CD4-positive, alpha-beta T cell treated with Interleukin-4 for 1 hour (primary cell): ENCODE measurements around the gene TIMM10B.

Experiments
- DNase-seq, 2 donors: peaks; one replicate each; pipeline ENCODE4 v3.0.0-alpha.2; 2020 to 2022

TIMM10B gene, protein sequence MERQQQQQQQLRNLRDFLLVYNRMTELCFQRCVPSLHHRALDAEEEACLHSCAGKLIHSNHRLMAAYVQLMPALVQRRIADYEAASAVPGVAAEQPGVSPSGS

DNA sequence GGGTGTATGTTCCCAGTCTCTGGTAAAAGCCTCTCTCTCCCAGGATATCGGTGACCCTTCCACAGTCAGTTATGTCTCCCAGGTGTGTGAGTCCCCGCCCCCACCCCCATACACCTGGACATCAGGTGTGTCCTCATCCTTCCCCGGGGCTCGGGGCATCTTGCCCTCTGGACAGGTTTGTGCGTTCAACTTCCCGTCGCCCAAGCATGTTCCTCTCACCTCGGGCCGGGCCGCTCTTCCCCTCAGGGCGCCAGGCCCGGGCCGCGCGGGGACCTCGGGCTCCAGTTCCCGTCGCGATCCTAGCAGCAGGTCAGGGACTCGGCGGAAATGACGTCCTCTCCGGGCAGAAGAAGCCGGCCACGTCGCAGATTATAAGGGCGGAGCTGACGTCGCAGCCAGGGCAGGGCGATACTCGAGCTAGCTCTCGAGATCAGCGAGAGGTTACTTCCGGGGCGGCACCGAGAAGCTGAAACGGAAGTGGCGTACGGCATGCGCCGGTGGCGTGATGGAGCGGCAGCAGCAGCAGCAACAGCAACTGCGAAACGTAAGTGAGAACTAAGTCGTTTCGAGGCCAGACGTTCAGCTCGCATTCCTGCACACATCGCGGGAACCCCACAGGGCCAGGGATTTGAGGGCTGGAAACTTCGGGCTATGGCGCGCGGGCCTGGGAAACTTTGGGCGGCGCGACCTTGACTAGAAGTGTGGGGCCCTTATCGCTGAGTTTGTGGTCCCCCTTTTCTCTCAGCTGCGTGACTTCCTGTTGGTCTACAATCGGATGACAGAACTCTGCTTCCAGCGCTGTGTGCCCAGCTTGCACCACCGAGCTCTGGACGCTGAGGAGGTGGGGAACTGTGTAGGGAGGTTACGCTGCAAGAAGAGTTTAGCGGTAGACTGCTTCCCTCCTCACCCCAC lies at the start of gene TIMM10B, which contains the start of gene ARFIP2:
TIMM10B (plus strand) TSS at position 490 of the 912 bp plus-strand sequence; CDS start at position 506, 16 bp downstream.
ARFIP2 (minus strand) TSS at position 320 of the 912 bp plus-strand sequence. CDS start 910 bp downstream, outside the sequence.
- peak; percentile 96 to 98 for DNase-seq

DNA sequence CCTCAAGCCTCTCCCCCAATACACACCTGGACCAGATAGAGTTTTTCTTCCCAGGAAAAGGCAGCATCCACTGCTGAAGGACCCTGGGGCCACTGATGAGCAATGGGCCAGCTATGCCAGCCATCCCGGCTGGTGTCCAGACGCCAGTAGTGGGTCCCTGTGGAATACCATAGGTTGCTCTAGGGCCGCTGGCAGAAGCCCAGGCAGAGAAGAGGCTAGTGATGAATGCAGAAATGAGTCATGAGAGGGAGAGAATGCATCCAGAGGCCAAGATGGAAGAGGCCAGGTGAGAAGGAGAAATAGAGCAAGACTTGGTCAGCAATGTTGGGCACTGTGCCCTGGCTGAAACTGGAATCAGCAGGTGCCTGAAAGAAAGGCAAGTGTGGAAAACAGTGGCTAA lies 49.4 kb upstream of the TIMM10B start:
- no peak for DNase-seq

DNA sequence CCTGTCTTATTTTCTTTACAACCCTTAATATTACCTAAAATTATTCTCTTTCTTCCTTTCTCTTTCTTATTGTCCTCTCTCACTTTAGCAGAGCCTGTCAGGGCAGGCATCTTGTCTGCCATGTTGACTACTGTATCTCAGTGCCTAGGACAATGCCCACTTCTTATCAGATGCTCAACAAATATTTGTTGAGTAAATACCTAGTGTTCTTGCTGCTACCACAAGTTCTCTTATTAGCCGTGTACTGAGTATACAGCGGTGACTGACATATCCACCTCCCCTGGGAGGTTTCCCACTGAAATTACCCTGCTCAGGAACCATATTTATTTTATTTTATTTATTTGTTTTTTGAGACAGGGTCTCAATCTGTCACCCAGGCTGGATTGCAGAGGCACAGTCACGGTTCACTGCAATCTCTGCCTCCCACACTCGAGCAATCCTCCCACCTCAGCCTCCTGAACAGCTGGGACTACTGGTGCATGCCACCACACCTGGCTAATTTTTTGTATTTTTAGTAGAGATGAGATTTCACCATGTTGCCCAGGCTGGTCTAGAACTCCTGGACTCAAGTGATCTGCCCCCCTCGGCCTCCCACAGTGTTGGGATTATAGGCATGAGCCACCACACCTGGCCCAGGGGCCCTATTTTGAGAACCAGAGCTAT lies 47.2 kb upstream of the TIMM10B start:
- DNase-seq = no peak

DNA sequence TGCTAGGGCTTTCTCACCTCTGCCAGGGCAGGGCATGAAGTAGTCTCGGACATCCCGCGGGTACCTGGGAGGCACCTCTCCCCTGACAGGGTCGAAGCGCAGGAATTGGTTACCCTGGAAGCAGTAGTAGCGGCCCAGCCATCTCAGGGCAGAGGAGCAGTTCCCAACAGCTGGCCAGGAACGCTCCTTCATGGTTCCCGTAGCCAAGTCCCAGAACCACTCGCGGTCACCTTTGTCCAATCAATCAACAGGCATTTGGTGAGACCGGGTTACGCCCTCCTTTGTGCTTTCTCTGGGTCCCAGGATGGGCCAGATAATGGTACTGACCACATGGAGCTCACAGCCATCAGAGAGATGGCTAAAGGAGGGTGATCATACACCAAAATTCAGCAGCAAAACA lies 43.9 kb upstream of the TIMM10B start:
- no peak for DNase-seq

DNA sequence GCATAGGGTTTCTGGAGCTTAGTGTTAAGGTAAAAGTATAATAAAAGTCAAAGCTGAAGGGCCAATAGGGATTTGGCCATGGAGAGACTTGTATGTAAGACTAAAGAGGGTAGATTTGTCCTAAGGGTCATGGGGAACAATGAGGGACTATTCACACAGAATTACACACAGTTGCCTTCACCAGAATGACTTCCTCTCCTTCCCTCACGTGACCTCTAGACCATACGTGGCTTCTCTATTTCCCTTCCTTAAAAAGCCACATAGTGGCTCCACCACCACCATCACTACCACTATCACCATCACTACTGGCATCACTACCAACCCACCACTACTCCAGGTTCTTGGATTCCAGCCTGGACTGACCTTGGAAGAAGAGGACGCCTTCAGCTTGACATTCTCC lies 43.3 kb upstream of the TIMM10B start:
- DNase-seq = peak in 1 of 2 donors; percentile 27

DNA sequence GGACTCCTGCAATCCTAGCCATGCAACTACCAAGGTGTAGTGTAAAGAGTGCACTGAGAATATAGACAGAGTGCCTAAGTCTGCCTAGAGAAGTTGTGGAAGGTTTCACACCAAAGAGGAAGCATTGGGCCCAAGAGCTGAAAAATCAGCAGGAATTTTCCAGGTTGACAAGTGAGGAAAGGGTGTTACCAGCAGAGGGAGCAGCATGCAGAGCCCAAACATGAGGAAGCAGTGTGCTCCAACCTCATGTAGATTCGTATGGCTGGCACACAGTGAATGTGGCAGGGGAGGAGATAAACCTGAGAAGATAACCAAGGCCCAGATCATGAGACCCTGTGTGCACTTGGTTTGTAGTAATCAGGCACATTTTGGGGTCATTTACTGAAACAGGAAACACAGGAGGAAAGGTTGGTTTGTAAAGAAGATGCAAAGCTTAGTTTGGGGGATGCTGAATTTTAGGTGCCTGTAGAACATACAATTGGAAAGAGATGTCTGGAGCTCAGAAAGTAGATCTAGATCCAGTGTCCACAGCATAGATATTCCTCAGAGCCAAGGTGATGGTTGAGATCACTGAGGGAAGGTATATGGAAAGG lies 42.2 kb upstream of the TIMM10B start:
- peak; percentile 45 to 52 for DNase-seq

DNA sequence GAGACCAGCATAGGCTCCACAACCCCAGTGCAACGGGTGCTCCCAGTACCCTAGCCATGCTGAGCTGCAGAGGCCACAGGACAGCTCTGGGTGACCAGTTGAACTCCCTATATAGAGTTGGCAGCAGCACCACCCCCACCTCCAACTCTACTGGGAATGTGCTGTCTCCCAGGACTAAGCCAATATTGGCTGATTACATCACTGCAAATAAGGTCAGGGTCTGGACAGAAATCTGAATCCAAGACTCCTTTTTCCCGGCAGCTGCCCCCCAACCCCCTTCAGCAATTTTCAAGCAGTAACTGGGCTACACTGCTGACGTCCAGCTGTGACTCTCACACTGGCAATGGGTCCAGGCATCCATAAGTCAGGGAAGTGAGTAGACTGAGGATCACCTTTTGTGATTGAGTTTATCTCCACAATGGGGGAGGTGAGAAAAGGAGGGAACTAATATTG lies 40.4 kb upstream of the TIMM10B start, which contains the start of gene HPX:
HPX (minus strand) TSS at position 82 of the 453 bp plus-strand sequence; CDS start at position 58, 24 bp downstream.
- no peak for DNase-seq

DNA sequence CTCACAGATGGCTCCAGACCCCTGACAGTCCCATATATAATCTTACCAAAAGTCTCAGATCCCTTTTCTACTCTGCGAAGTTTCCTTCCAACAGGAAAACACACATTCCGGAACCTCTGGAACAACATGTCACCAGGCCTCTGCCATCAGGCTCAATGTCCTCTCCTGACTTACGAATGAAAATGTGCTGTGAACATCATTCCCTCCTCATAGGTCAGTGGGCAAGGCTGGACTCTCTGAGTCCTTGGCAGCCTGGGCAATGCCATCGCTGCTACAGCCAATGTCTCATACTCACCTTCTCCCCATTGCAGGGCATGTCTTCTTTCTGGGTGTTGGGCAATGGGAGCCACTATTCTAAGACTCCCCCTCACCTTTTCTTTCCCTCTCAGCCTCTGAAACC lies 38.9 kb upstream of the TIMM10B start:
- no peak for DNase-seq

DNA sequence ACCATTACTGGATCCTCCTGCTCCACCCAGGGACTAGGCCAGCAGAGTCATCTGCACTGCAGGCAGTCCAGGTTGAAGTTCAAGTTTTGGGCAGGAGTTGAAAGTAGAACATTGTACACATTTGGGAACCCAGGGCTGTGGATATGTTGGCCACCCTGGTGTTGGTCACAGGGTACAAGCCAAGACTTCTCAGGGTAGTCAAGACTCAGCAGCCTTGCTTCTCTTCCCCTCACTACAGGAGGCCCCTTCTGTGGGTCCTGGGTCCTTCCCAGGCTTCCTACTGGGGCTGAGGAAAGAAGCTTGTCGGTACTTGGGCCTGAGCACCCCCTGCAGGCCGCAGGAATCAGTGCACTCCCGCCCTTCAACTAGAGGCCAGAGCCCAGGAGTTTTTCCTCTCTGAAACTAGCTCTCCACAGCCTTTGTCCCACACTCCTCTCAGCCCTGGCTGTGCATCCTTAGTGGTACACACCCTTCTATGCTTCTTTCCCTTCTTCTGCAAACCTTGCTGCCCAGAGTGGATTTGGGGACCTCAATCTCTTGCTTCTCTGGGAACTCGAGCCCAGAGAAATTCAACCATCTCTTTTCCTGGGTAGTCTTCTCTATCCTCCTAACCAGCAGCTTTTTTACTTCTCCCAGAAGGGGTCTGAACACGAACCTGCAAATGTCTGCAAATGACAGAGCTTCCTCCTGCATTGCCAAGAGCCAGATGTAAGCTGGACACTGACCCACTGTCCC lies 37.9 kb upstream of the TIMM10B start:
- DNase-seq = peak; percentile 60 to 61

DNA sequence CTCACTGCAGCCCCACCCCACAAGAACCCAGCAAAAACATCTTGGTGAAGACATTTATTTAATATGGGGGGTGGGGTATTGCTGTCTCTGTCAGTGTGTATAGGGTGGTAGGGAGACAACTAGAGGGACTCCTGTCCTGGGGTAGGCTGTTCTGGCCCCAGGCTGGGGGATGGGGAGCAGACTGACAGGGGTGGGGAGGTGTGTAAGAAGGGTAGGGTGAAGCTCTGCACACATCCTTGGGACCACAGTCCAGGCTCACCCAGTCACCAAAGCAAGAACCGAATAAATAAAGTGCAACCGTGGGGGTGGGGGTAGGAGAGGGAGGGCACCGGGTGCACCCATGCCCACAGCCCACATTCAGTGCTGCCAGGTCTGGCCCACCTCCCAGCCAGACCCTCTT lies 32.7 kb upstream of the TIMM10B start:
- DNase-seq = no peak

DNA sequence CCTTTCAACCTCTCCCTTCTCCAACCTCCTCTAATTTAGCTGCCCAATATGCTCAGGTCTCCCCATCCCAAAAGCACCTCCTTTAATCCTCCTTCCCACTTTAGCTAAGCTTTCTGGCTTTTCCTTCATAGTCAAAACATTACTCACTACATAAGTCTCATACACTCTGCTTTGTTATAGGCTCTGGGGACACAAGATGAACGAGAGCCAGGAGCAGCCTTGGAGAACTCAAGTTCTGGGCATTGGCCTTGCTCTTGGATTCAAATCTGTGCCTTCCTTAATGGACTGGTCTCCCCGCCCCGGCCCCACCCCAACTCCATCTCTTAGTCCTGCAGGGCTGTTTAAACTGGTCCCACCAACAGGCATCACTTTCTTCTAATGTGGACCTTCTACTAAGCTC lies 29.1 kb upstream of the TIMM10B start:
- DNase-seq = no peak

DNA sequence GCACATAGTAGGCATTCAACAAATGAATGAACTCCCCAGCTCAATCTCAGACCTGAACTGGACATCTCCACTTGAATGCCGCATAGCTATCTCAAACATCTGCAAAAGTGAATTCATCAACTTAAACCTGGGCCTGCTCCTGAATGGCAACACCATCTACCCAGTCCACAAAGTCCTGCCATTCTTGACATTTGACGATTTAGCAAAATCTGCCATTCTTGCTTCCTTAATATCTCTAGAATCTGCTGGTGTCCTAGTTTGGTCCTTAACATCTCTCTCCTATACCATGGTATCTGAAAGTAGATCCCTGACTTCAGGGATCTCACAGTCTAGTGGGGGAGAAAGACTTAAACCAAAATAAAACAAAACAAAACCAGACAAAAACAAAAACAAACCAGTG lies 28.1 kb upstream of the TIMM10B start:
- DNase-seq = no peak

DNA sequence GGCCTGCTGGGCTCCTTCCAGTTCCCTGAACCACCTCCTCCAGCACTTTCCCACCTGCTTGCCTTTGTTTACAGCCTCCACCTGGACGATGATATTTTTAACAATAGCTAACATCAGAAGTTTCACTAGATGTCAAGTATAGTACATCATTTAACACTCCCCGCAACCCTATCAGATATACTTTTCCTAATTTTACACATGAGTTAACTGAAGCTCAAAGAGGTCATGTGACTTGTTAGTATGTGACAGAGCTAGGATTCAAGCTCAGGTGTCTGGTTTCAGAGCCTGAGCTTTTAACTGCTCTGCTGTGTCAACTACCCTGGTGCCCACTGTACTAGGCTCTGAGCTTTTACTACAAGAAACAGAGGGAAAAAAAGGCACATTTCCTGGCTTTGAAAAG lies 26.2 kb upstream of the TIMM10B start:
- no peak for DNase-seq

DNA sequence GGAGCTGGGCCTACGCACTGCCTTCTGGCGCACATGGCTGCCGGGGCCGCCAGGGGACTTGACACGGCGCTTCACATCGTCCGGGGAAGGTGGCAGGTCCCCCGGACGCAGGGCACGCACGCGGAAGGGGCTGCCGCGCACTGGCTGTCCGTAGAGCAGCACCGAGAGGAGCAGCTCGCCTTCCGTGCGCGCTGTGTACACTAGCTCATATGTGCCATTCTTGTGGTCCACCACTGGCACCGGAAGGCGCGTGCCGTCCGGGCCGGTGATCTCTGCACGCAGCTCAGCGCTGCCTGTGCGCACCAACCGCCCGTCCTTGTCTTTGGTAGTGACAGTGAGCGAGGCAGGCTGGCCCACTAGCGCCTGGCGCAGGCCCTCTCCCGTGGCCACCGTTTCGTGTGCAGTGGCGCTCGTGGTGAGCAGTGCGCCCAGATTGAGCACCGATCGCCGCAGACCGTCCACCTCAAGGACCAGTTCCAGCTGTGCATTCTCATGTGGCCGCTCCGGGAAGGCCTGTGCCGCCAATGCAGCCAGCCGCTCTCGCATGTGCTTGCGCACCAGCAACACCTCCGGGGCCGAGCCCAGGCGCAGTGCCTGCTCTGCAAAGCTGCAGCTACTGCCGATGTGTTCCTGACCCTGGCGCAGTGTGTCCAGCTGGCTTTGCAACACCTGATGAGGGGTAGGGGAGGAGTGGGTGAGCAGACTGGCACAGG lies 24.8 kb upstream of the TIMM10B start:
- DNase-seq = no peak

DNA sequence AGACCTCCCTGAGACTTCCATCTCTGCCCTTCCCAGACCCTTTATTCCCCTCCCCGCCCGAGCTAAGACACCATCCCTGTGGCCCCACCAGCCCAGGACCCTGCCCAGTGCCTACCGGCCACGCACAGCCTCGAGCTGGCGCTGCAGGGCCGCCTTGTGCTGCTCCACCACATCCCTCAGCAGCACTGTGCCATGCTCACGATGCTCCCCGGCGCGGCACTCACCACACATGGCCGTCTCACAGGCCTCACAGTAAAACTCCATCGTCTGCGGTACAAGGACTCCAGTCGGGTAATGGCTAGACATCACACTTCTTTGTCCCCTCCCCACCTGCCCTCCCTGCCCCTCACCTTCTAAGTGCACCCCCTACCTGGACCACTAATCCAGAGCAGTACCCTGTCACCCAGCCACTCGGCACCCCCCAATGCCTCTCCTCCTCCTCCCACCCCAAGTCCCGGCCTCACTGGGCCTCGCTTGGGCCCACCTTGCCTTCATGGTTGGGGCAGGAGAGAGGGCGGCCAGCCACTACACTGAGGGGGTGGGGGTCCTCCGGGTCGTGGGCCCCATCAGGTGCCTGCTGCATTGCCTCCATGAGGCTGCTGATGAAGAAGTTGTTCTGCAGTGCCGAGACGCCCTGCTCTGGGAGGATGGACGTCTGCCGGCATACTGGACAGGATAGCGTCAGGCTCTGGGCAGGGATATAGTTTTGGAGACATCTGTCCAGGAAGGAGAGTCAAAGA lies 23.6 kb upstream of the TIMM10B start:
- no peak for DNase-seq

DNA sequence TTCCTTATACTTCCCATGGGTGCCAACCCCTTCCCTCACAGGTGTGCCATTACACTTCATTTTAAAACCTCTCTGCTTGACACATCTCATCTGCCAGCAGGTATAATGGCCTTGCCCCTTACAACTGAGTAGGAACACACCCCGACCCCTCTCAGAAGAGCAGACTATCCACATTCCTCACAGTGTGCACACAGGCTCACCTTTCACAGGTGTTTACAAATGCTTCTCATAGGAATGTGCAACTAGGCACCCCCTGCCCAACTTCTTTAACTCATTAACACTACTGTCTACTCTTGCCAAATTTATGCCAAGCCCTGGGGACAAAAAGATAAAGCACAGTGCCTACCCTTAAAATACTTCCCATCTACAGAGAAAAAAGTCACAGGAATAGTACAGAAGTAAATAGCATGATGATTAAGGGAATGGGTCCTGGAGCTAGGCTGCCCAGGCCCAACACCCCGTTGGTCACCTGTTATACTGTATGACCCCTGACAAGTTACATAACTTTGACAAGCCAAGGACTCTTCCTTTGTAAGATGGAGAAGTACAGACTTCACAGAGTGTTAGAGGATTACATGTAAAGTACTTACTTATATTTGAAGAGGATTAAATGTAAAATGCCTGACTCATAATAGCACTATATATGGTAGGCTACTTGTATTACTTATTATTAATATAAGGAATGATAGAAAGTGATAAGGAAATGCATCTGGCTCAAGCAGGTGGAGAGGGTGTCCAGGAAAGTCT lies 22.8 kb upstream of the TIMM10B start:
- DNase-seq = no peak

DNA sequence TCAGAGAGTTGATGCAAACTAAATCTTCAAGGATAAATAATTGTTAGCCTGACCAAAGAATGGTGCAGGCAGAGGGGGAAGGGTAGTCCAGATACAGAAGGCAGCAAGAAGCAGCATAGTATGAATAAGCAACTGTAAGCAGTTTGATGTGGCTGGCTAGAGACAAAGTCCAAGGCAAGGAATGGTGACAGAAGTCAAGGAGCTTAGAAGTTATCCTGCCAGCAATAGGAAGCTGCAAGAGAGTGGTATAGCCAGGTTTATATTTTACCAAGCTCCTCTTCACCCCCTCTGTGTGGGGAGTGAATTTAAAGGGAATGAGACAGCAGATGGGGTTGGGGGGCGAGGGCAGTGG lies 22.2 kb upstream of the TIMM10B start:
- no peak for DNase-seq

DNA sequence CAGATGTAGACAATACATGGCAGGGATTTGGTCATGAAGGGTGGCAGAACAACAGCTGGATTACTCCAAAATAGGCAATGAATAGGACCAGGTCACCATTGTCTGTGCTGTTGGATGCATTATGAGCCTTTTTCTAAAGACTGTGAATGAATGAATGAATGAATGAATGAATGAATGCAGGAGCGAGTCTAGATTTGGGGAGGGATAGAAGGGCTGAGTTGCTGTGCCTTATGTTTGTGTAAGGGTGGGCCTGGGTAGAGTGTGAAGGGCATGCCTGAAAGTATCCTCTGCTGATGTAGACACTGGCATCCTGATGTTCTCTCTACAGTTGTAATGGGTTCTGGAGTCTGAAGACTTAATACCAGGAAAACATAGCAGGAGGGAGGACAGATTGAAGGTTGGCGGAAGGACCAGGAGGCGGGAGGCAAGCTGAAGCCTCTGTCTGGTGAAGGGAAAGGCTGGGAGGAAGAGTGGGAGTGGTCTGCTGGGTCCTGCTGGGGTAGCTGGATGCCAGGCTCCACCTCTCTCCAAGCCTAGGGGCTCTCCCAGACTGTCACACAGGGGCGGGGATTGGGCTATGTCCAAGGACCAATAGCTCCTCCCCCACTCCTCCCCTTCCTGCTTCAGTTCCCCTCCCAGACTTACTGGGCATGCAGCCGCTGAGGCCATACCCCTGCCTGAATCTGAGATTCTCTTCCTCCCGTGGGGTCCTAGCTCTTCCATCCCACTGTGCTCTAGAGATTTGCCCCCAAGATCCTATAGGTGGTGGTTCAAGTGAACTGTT lies 12.4 kb upstream of the TIMM10B start:
- DNase-seq = peak in 1 of 2 donors; percentile 70

DNA sequence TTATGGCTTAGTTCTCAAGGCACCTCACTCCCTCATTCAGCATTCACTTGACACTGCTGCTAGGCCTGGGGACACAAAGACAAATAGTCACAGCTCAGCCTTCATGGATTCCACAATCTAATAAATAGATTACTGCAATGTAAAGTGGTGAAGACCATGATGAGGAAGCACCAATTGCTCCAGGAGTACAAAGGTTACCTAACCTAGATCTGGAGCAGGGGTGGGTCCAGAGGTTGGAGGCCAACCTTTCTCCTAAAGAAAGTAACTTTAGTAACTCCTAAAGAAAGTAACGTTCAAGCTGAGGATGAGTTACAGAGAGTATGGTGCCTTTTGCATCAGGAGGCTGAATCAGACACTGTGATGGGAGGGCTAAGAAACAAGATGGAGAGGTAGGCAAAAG lies 11.7 kb upstream of the TIMM10B start:
- DNase-seq = no peak

DNA sequence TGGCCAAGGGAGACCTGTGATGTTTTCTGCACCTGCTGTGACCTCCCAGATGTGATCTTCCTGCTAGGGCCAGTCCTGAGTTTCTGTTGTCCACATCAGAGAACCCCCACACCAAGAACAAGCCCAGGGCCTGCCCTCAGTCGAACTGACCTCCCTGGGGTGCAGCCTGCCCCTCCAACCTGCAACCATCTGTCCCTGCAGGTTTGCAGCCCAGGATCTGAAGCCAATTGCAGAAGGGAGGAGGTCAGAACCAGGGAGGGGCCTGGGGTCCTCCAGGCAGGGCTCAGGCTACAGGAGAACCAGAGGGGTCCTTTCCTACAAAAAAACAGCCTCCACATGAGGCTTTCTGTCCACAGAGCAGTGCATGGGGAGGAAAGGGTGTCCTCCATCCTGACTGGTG lies 8.4 kb upstream of the TIMM10B start:
- DNase-seq = no peak
